ENCODE results near the gene NOC2L.

The NOC2L gene

DNA sequence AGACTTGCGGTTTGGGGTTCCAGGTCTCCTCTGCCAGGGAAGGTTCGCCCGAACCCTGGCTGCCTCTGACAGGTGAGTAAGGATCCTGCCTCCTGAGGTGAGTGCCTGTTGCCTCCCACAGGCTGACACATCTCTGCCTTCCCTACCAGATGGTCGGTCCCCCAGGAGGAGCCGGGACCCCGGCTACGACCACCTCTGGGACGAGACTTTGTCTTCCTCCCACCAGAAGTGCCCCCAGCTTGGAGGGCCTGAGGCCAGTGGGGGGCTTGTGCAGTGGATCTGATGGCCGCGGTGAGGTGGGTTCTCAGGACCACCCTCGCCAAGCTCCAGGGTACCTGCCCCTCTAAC is 15.2 kb upstream of the NOC2L start:
- no peak for FAIRE-seq

GRCh38 chr1:973459-974292 is 14.6 kb upstream of the NOC2L start:
- FAIRE-seq = no peak

DNA sequence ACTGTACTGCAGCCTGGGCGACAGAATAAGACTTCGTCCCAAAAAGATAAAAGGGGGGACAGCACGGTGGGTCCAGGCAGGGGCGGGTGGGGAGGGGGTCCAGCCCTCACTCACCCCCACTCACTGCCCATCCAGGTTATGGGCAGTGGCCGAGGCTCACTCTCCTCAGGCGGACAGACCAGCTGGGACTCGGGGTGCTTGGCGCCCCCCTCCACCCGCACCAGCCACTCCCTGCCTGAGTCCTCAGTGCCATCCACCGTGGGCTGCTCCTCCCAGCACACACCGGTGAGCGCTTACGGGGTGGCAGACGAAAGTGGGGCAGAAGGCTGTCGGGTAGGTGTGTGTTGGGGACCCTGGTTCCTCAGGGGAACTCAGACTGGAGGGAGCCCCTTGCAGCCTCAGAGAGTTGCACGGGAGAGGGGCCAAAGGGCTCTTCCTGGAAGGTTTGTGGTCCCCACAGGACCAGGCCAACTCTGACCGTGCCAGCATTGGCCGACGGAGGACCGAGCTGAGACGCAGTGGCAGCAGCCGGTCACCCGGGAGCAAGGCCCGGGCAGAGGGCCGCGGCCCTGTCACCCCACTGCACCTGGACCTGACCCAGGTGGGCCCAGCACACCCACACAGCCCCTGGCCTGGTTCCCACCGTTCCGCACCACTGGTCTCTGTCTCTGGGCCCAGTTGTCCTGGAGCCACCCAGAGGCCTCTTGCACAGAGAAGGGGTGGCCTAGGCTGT is 13.8 kb upstream of the NOC2L start:
- FAIRE-seq = no peak

- no peak for FAIRE-seq
Observed at GRCh38 chr1:971751-972506, 12.9 kb upstream of the NOC2L start.

DNA sequence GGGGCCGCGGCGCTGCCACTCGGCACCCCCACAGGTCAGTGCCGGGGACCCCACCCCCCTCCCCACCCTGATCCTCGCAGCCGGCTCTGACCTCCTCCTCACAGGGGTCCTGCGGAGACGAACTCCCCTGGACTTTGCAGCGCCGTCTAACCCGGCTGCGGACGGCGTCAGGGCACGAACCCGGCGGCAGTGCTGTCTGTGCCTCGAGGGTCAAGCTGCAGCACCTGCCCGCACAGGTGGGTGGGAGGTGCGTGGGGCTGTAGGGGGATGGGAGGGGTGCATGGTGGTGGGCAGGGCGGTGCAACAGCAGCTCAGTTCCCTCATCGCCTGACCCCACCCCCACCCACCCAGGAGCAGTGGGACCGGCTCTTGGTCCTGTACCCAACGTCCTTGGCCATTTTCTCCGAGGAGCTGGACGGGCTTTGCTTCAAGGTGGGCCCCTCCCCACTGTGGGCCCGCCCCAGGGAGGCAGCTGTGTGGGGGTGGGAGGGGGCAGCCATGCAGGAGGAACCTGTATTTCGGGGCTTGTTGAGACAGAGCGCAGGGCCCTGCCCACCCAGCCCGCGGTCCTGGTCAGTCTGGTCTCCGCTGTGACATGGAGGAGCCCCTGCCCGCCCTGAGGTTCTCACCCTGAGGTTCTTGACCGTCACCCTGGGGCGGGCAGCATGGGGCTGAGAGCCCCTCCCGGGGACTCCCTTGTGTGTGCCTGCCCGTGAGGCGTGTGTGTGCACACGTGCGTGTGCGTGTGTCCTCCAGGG is 12.1 kb upstream of the NOC2L start:
- FAIRE-seq = no peak

DNA sequence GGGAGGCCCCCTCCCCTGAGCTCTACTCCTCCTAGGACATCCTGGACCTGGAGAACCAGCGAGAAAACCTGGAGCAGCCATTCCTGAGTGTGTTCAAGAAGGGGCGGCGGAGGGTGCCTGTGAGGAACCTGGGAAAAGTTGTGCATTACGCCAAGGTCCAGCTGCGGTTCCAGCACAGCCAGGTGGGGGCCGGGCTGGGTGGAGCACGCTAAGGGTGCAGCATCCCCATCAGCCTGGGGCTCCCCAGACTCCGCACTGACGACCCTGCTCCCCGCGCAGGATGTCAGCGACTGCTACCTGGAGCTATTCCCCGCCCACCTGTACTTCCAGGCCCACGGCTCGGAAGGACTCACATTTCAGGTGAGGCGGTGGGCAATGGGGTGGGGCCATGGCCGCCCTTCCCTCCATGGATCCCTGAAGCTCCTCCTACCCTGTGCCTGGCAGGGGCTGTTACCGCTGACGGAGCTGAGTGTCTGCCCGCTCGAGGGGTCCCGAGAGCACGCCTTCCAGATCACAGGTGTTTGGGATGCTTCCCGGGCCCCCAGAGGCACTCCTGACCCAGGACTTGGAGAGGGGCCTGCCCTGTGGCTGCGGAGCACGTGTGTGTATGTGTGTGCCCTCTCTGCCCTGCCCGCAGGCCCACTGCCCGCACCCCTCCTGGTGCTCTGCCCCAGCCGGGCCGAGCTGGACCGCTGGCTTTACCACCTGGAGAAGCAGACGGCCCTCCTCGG is 11.4 kb upstream of the NOC2L start:
- no peak for FAIRE-seq

DNA sequence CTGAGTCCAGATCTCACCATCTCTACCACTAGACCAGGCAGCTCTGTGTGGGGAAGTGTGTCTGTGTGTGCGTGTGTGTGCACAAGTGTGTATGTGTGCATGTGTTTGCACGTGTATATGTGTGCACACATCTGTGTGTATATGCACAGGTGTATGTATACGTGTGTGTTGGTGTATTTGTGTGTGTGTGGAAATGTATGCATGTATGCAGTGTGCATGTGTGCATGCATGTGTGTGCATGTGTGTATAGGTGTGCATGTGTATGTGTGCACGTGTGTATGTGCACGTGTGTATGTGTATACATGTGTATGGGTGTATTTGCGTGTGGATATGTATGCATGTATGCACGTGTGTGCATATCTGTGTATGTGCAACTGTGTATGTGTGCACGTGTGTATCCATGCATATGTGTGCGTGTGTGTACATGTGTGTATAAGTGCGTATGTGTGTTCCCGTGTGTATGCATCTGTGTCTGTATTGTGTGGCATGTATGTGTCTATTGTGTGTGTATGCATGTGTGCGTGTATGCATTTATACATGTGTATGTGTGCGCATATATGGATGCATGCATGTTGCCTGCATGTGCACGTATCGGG is 10.3 kb upstream of the NOC2L start:
- FAIRE-seq = no peak

DNA sequence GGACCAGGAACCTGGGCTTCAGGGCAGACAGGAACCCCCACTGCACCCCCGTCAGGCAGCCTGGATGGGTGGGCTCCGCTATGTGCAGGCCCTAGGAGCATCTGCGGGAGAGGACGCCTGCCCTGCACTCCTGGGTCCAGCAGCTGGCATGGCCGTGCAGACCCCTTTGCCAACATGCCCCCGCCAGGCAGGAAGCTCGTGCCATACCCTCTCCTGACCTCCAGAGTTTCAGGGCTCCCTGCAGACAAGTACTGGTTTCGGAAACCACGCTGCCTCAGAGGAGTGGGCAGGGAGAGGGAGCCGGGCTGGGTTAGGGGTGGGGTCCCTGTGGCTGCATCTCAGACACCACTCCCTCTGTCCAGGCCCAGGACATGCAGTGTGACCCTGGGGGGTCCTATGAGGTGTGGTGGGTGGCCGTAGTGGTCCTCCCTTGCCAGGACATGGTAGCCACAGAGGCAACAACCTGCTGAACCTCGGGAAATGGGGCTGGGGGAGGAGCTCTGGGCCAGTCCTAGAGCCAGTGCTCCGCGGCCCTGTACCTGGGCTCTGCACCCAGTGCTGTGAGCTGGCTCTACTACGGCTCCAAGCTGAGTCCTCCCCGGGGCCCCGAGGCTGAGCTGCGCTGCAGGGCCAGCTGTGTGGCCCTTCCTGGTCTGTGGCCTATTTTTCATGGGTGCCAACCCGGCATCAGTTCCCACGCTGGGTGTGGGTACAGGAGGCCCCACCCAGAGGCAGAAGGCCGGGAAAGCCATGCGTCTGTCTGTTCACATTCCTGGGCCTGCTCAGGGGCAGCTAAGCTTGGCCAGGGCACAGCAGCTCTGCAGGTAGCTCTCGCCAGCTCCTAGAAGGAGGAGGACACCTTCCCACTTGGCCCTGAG is 8.6 kb upstream of the NOC2L start:
- FAIRE-seq = no peak

DNA sequence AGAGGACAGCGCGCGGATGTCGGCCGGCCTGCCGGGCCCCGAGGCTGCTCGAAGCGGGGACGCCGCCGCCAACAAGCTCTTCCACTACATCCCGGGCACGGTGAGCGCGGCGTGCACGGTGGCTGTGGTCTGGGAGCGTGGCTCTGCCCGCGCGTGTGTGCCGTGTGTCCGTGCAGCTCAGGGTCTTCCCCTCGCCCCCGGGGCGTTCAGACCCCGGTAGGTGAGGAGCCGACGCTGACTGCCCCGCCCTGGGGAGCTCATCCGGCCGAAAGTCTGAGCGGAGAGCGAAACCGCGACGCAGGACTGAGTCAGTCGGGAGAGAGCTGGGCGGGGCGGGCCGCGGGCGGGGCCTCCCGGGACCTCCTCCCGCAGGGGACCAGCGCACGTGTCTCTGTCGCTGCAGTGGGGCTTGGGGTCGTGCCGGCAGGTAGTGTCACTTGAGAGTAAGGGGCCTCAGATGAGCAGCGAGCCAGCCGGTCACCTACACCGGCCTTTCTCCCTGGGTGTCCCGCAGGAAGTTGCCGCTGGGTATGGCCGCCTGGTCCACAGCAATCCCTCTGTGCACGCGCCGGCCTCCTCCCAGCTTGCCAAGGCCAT is 7.7 kb upstream of the NOC2L start:
- no peak for FAIRE-seq

DNA sequence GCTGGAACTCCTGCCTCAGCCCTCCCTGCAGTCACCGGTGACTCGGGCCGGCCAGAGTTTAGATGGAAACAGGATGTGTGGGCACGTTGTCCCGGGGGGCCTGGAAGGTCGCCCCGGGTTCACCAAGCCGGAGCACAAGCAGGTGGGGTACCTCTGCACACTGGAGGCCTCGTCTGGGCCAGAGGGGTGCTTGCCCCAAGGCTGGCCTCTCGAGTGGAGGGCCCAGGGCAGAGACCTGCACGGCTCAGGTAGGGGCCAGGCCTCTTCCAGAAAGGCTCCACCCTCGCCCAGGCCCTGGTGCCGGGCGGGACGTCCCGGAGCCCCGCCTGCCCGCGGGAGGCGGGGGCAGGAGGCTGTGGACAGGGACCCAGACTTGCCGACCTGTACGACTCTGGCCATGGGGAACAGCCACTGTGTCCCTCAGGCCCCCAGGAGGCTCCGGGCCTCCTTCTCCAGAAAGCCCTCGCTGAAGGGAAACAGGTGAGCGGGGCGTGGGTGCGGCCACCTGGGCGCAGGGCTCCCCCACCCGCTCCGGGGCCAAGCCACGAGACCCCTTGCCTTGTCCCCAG is 7.2 kb upstream of the NOC2L start, which contains the start of gene PLEKHN1:
Gene PLEKHN1 (plus strand): TSS at position 348 of the 569 bp plus-strand sequence. CDS start 50 bp downstream, at position 398.
- no peak for FAIRE-seq

DNA sequence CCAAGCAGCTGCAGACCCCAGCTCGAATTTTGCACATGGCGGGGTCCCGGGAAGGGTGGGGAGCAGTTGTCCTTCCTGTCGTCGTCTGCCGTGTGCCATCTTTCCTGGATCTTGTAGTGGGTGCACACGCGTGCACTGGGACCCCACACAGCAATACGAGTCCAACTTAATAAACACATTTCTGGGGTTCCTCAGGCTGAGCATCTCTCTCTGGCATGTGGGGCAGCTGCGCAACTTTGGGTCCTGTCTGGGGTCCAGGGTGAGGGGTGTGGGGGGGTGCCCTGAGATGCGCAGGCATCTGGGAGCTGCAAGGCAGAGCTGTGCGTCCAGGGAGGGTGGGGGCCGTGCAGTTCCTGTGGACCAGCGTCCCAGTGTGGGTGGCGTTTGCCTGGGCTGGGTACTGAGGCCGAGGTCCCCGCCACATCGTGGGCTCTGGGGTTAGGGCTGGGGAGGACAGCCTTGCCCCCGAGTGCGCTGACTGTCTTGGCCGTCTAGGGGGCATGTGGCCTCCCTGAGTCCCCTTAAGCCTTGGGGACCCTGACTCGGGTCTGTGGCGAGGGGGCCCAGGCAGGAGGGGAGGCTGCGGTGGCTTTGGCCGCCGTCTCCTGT is 6.6 kb upstream of the NOC2L start:
- FAIRE-seq = no peak

DNA sequence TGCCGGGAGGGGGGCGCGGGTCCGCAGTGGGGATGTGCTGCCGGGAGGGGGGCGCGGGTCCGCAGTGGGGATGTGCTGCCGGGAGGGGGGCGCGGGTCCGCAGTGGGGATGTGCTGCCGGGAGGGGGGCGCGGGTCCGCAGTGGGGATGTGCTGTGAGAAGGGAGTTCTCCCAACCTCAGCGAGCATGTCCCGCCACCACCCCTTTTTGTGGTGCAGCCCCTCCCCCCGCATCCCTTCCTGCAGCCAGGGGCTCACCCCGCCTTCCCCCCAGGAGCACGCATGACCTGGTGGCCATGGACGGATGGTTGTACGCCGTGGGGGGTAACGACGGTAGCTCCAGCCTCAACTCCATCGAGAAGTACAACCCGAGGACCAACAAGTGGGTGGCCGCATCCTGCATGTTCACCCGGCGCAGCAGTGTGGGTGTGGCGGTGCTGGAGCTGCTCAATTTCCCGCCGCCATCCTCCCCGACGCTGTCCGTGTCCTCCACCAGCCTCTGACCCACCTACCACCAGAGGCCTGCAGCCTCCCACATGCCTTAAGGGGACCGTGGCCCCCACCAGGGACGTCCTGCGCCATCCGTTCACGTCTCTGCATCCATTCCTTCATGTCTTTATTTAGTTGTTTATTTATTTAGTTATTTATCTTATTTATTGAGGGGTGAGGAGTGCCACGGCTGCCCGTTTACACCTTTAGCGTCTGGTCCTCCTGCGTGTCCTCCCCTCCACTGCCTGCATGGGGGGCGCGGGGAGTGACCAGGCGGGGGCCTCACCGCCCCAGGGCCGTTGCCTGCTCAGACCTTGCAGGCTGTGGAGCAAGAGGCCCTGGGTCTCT is 5.9 kb upstream of the NOC2L start:
- FAIRE-seq = no peak

DNA sequence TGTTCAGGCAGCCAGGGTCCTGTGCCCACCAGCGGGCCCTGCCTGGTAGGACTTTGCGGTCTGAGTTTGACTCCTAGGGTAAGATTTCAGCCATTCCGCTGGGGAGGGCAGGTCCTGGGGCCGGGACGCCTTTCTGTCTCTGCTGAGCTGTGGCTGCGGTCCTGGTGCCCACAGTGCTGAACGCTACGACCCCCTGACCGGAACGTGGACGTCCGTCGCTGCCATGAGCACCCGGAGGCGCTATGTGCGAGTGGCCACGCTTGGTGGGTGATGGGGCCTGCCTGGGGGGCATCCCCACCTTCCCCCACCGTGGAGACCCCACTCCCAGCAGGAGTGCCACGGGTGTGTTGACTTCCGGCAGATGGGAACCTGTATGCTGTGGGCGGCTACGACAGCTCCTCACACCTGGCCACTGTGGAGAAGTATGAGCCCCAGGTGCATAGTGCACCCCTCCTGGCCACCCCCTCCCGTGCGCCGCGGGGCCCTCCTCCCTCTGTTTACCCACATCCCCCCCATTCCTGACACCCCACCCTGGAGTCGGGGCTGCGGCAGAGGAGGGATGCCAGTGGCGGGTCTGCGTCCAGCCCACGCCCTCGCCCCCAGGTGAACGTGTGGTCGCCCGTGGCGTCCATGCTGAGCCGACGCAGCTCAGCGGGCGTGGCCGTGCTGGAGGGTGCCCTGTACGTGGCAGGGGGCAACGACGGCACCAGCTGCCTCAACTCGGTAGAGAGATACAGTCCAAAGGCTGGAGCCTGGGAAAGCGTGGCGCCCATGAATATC is 4.9 kb upstream of the NOC2L start:
- FAIRE-seq = no peak

DNA sequence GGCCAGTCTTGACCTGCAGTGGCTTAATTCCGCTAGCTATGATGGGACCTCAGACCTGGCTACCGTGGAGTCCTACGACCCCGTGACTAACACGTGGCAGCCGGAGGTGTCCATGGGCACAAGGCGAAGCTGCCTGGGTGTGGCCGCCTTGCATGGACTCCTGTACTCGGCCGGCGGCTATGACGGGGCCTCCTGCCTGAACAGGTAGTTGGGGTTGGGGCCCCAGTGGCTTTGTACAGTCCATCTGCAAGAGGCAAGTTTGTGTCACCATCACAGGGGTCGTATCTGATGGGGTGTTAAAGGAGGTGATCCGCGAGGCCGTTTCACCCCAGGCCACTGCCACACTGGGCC is 4.2 kb upstream of the NOC2L start:
- no peak for FAIRE-seq

GRCh38 chr1:962381-963300 is 3.6 kb upstream of the NOC2L start:
- FAIRE-seq = no peak

- no peak for FAIRE-seq
Observed at GRCh38 chr1:961132-961669, 2.1 kb upstream of the NOC2L start.

All from A204.1 (cell line).